ENCODE measurements around the gene MMS22L. TPM values are rescaled to one million over a fixed set of nuclear protein-coding genes. Genes with fewer than 3 reads are reported as not detected.

Gene MMS22L
- total RNA-seq, 4 donors from 2014 or later = 8.6 to 13.5 (median 10.9) TPM

DNA sequence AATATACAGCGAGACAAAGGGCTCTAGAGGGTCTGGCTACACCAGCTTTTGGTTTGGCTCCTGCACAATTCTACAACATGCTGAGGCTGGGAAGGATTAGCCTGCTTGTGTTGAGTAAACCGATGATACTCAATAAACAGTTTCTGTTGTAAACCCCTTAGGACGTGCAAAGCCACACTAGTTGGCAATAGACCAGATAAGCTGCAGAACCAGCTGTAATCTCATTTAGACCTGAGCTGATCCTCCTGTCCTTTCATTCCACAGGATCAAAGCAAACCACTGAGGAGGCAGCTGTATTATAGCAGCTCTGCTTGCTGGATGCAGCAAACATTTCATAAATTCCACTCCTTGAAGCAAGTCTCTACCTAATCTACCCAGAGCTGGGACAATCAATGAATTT, 79.7 kb downstream of the MMS22L start:
- TF ChIP-seq, protein P1, sequence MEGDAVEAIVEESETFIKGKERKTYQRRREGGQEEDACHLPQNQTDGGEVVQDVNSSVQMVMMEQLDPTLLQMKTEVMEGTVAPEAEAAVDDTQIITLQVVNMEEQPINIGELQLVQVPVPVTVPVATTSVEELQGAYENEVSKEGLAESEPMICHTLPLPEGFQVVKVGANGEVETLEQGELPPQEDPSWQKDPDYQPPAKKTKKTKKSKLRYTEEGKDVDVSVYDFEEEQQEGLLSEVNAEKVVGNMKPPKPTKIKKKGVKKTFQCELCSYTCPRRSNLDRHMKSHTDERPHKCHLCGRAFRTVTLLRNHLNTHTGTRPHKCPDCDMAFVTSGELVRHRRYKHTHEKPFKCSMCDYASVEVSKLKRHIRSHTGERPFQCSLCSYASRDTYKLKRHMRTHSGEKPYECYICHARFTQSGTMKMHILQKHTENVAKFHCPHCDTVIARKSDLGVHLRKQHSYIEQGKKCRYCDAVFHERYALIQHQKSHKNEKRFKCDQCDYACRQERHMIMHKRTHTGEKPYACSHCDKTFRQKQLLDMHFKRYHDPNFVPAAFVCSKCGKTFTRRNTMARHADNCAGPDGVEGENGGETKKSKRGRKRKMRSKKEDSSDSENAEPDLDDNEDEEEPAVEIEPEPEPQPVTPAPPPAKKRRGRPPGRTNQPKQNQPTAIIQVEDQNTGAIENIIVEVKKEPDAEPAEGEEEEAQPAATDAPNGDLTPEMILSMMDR (IDR thresholded peaks at IDR 0.05) = no peak
- TF ChIP-seq POLR2A (IDR thresholded peaks at IDR 0.05) = no peak
- 48 to 52% methylated on average over 3 of the region's 3 CpGs for WGBS, 2 donors

DNA sequence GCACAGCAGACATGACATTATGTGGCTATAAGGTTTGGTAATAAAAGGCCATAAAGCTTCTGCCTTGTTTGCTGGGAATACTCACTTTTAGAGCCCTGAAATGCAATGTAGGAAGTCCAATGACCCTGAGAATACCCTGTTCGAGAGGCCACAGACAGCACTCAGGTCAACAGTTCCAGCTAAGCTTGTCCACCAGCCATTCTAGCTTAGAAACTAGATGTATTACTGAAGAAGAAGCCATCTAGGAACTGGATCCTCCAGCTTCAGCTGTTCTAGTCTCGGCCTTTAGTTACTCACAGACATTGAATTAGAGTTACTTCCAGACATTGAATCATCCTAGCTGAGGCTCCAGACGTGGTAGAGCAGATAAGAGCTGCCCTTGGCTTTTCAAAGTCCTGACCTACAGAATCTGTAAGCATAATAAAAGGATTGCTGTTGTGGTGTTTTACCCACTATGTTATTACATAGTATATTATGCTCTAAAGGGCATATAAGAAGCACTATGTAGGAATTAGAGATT, 84.9 kb downstream of the MMS22L start:
- DNase-seq = no peak
- WGBS, 2 donors = 93 to 100% methylated on average over 3 of the region's 3 CpGs
- Histone ChIP-seq H3K4me3 (replicated peaks in 1 of 3) (no peak overlapping the region), H3K27me3 (no peaks in the 10 kb centered on the region), H3K27ac (no peak overlapping the region), H3K4me1 (peaks cover 0 to 4% of the 10 kb centered on the region in 2 donors), H3K36me3 (no peaks in the 10 kb centered on the region), H3K9me3 (no peaks in the 10 kb centered on the region)
- TF ChIP-seq, protein P1 (IDR thresholded peaks at IDR 0.05) = no peak
- TF ChIP-seq POLR2A (IDR thresholded peaks at IDR 0.05) = no peak
- intact Hi-C loops (cut with DNase I) = no loop called here

More for the DNA sequence above, 79.7 kb downstream of the MMS22L start:
- Histone ChIP-seq H3K27me3 (no peaks in the 10 kb centered on the region), H3K36me3 (no peaks in the 10 kb centered on the region), H3K4me3 (replicated peaks in 1 of 3) (no peak overlapping the region), H3K27ac (no peak overlapping the region), H3K9me3 (no peaks in the 10 kb centered on the region), H3K4me1 (no peaks in the 10 kb centered on the region)
- DNase-seq = no peak
- intact Hi-C loops (cut with DNase I) = no loop called here

DNA sequence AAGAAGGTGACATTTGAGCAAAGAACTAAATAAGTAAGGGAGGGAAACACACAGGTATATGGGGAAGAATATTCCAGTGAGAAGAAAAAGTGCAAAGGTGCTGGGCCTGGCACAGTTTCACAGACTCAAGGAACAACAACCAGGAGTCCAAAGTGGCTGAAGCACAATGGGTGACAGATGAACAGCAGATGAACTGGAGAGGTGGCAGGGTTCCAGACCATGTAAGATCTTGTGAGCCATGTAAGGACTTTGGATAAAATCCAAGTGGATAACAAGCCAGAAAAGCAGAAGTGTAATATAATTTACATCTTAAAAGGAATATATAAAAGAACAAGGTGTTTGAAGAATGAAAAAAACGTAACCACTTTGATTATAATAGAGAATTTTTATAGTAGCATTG, 87.9 kb downstream of the MMS22L start:
- intact Hi-C loops (cut with DNase I) = no loop called here
- DNase-seq = peak; percentile 67 to 73

DNA sequence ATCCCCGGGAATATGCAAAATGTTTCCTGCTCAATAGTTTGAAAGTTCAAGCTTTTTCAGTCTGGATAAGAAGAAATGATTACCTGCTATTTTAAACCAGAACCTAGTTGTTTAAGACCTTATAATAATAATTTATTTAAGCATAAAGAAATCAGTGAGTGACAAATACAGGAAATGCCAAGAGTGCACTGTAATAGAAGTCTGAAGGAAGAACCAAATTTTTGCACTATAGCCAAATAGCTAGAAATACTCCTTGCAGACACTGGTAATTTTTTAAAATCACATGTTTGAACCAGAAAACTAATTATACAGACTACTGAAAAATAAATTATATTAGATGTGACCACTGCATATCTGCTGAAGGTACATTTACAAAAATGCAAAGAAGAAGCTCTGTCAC, 93.2 kb downstream of the MMS22L start:
- 78 to 85% methylated on average over 1 of the region's 1 CpG for WGBS, 2 donors
- no peak for TF ChIP-seq POLR2A (IDR thresholded peaks at IDR 0.05)
- TF ChIP-seq, protein P1 (IDR thresholded peaks at IDR 0.05) = no peak
- intact Hi-C loops (cut with DNase I) = loop anchor here (5.0 kb wide), 1 partner anchor 203 kb away; no protein-coding TSS in a partner anchor

More for the DNA sequence above, 87.9 kb downstream of the MMS22L start:
- Histone ChIP-seq H3K4me3 (replicated peaks in 1 of 3) (no peak overlapping the region), H3K27ac (no peak overlapping the region), H3K27me3 (no peaks in the 10 kb centered on the region), H3K4me1 (peaks cover 0 to 4% of the 10 kb centered on the region in 2 donors), H3K36me3 (no peaks in the 10 kb centered on the region), H3K9me3 (no peaks in the 10 kb centered on the region)
- TF ChIP-seq, protein P1 (IDR thresholded peaks at IDR 0.05) = no peak
- no peak for TF ChIP-seq POLR2A (IDR thresholded peaks at IDR 0.05)
- 82 to 84% methylated on average over 1 of the region's 1 CpG for WGBS, 2 donors

DNA sequence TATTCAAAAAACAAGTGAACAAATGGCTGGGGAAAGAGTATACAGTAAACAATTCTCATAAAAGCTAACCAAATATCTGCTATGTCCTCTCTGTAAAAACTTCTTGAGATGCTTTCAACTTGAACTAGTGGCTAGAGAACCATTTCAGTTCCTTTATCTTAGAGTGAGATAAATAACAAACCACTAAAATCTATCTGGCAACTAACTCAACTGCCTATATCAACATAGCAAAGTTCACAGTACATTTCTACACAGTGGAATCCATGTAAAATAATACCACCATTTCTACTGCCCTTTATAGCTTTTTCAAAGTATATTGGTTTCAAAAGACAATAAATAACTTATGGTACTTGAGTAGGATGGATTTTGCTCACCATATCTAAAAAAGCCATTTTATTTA, 95.1 kb downstream of the MMS22L start:
- no peak for DNase-seq
- H3K36me3 ChIP-seq = no peaks in the 10 kb centered on the region
- no peaks in the 10 kb centered on the region for H3K27me3 ChIP-seq
- no peak overlapping the region for H3K4me3 ChIP-seq (replicated peaks in 1 of 3)
- H3K4me1 ChIP-seq = no peaks in the 10 kb centered on the region
- intact Hi-C loops (cut with DNase I) = loop anchor here (5.0 kb wide), 1 partner anchor 204 kb away; no protein-coding TSS in a partner anchor
- TF ChIP-seq, protein P1 (IDR thresholded peaks at IDR 0.05) = no peak
- TF ChIP-seq POLR2A (IDR thresholded peaks at IDR 0.05) = no peak
- no peaks in the 10 kb centered on the region for H3K9me3 ChIP-seq
- no peak overlapping the region for H3K27ac ChIP-seq

More for the DNA sequence above, 93.2 kb downstream of the MMS22L start:
- Histone ChIP-seq H3K27me3 (no peaks in the 10 kb centered on the region), H3K4me1 (no peaks in the 10 kb centered on the region), H3K4me3 (replicated peaks in 1 of 3) (no peak overlapping the region), H3K36me3 (no peaks in the 10 kb centered on the region), H3K9me3 (no peaks in the 10 kb centered on the region), H3K27ac (no peak overlapping the region)
- DNase-seq = no peak

All from thyroid gland (tissue), 4 donors.